ENCODE results near the gene ASIC3. TPM values are rescaled to one million over a fixed set of nuclear protein-coding genes. Genes with fewer than 3 reads are reported as not detected.

ASIC3 gene
- total RNA-seq (2014; rRNA removed; shearing (Covaris generic)), result not detected in 2 replicates

DNA sequence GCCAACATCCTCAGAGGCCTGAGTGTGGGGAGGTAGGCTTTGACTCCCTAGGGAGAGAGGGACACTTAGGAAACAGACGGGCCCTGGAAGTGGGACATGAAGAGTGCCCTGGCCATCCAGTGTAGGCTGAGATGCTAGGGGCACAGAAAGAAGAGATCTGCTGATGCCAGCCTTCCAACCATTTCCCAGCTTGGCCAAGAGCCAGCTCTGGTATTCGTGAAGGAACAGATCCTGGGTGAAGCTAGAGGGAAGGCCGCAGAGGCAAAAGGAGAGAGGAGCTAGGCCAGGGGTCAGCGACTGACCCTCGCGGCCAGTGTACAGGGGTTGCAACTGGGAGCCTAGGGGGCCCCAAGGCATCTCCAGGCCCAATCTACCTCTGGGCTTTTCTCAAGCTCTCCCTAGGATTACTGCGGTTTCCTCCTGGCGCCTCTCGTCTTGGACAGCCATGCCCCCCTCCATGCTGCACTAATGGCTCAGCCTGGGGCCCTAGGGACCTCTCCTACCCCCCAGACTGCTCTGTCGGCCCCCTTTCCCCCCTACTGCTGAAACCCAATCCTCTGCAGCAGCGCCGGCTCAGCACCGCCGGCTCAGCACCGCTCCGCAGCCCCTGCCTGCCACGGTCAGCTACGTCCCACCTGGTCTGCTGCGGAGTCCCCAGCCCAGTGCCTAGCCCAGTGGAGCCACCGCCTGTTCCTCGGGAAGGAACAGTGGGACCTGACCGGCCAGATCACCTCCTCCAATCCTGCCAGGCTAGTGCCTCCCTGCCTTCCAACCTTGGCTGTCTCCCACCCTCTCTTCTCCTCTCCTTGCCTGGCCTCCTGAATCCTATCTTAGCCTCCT is at the start of gene ASIC3:
TSS of gene ASIC3 (plus strand) at position 556 of the 840 bp plus-strand sequence. CDS start 355 bp downstream, outside the sequence.
- Histone ChIP-seq H3K36me3 (peaks cover 4% of the 10 kb centered on the region), H3K4me3 (no peak within 1 kb of the TSS), H3K27me3 (replicated peaks) (peaks cover 10% of the 10 kb centered on the region), H3K4me1 (replicated peaks) (peaks cover 8% of the 10 kb centered on the region), H3K9me3 (replicated peaks) (no peaks in the 10 kb centered on the region), H3K27ac (no peak within 1 kb of the TSS)
- DNase-seq (ENCODE audit: low read depth in 1 of 2, low spot score in 2 of 2), result no peak

DNA sequence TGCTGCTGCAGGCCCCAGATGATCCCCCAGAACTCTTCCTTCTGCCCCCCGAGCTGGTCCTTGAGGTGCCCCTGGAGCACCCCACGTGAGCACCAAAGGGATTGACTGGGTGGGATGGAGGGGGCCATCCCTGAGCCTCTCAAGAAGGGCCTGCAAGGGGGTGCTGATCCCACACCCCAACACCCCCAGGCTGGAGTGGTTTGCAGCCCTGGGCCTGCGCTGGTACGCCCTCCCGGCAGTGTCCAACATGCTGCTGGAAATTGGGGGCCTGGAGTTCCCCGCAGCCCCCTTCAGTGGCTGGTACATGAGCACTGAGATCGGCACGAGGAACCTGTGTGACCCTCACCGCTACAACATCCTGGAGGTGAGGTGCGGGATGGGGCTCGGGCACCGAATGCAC is 49.3 kb upstream of the ASIC3 start:
- no peak for DNase-seq (ENCODE audit: low read depth in 1 of 2, low spot score in 2 of 2)
- no peaks in the 10 kb centered on the region for H3K27me3 ChIP-seq (replicated peaks)
- H3K9me3 ChIP-seq (replicated peaks), result no peaks in the 10 kb centered on the region
- no peak overlapping the region for H3K27ac ChIP-seq
- peaks cover 7% of the 10 kb centered on the region for H3K4me1 ChIP-seq (replicated peaks)
- H3K36me3 ChIP-seq, result no peaks in the 10 kb centered on the region
- no peak overlapping the region for H3K4me3 ChIP-seq

GRCh38 chr7:150999497-151000230 is 48.7 kb upstream of the ASIC3 start:
- Histone ChIP-seq H3K9me3 (replicated peaks) (no peaks in the 10 kb centered on the region), H3K36me3 (no peaks in the 10 kb centered on the region), H3K27ac (no peak overlapping the region), H3K4me3 (no peak overlapping the region), H3K4me1 (replicated peaks) (peaks cover 8% of the 10 kb centered on the region), H3K27me3 (replicated peaks) (no peaks in the 10 kb centered on the region)
- no peak for DNase-seq (ENCODE audit: low read depth in 1 of 2, low spot score in 2 of 2)

DNA sequence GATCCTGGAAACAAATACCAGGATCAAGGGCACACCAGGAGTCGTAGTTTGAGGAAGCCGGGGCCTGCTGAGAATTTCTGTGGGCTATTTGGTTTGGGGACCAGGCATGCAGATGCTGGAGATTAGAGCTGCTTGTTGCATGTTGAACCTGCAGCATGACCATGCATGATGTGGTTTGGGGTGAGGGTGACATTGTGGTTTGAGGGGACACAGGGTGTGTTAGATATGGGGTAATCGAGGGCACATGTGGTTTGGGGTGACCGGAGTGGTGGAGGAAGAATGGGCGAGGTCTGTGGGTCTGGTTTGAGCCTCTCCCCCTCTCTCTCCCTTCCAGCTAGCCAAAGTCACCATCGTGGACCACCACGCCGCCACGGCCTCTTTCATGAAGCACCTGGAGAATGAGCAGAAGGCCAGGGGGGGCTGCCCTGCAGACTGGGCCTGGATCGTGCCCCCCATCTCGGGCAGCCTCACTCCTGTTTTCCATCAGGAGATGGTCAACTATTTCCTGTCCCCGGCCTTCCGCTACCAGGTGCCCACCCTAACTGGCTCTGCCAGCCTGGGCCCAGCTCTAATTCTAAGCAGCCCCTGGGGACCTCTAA is 47.3 kb upstream of the ASIC3 start:
- no peak overlapping the region for H3K27ac ChIP-seq
- H3K27me3 ChIP-seq (replicated peaks), result peaks cover 4% of the 10 kb centered on the region
- peaks cover 8% of the 10 kb centered on the region for H3K4me1 ChIP-seq (replicated peaks)
- no peak for DNase-seq (ENCODE audit: low read depth in 1 of 2, low spot score in 2 of 2)
- no peak overlapping the region for H3K4me3 ChIP-seq
- H3K9me3 ChIP-seq (replicated peaks), result no peaks in the 10 kb centered on the region
- H3K36me3 ChIP-seq, result no peaks in the 10 kb centered on the region

DNA sequence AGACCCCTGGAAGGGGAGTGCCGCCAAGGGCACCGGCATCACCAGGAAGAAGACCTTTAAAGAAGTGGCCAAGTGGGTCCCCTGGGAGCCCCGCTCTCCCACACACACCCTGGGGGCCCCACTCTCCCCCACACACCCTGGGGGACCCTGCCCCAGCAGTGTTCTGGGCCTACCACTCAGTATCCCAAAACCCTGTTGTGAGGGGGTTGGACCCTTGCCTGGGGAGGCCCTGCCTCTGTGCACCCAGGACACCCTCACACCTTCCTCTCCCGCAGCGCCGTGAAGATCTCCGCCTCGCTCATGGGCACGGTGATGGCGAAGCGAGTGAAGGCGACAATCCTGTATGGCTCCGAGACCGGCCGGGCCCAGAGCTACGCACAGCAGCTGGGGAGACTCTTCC is 46.8 kb upstream of the ASIC3 start:
- Histone ChIP-seq H3K27ac (no peak overlapping the region), H3K4me1 (replicated peaks) (peaks cover 8% of the 10 kb centered on the region), H3K9me3 (replicated peaks) (no peaks in the 10 kb centered on the region), H3K27me3 (replicated peaks) (peaks cover 4% of the 10 kb centered on the region), H3K36me3 (no peaks in the 10 kb centered on the region), H3K4me3 (no peak overlapping the region)
- DNase-seq (ENCODE audit: low read depth in 1 of 2, low spot score in 2 of 2), result no peak

- no peak overlapping the region for H3K4me3 ChIP-seq
- H3K9me3 ChIP-seq (replicated peaks), result peaks cover 1% of the 10 kb centered on the region; the same call in 1 of the 2 replicates
- H3K27me3 ChIP-seq (replicated peaks), result peaks cover 8% of the 10 kb centered on the region
- H3K36me3 ChIP-seq, result no peaks in the 10 kb centered on the region
- H3K27ac ChIP-seq, result no peak overlapping the region
- DNase-seq (ENCODE audit: low read depth in 1 of 2, low spot score in 2 of 2), result peak in 1 of 2 experiments; percentile 36
- H3K4me1 ChIP-seq (replicated peaks), result peaks cover 8% of the 10 kb centered on the region
Measured at GRCh38 chr7:151003572-151003971, 44.8 kb upstream of the ASIC3 start.

DNA sequence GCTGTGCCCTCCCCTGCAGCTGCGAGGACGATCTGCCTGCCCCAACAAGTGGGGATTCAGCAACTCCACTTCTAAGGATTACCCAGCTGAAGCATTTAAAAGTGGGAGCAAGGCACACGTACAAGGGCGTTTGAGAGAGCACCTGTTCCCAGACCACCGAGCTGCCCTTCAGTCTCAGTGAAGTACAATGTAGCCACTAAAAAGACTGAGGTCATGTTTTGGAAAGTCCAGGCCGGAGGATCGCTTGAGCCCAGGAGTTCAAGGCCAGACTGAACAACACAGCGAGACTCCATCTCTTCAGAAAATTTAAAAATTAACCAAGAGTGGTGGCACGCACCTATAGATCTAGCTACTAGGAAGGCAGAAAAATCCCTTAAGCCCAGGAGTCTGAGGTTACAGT is 42.8 kb upstream of the ASIC3 start:
- Histone ChIP-seq H3K9me3 (replicated peaks) (peaks cover 5% of the 10 kb centered on the region; the same call in 1 of the 2 replicates), H3K36me3 (no peaks in the 10 kb centered on the region), H3K27ac (no peak overlapping the region), H3K4me1 (replicated peaks) (peaks cover 8% of the 10 kb centered on the region), H3K4me3 (no peak overlapping the region), H3K27me3 (replicated peaks) (peaks cover 8% of the 10 kb centered on the region)
- DNase-seq (ENCODE audit: low read depth in 1 of 2, low spot score in 2 of 2), result no peak

DNA sequence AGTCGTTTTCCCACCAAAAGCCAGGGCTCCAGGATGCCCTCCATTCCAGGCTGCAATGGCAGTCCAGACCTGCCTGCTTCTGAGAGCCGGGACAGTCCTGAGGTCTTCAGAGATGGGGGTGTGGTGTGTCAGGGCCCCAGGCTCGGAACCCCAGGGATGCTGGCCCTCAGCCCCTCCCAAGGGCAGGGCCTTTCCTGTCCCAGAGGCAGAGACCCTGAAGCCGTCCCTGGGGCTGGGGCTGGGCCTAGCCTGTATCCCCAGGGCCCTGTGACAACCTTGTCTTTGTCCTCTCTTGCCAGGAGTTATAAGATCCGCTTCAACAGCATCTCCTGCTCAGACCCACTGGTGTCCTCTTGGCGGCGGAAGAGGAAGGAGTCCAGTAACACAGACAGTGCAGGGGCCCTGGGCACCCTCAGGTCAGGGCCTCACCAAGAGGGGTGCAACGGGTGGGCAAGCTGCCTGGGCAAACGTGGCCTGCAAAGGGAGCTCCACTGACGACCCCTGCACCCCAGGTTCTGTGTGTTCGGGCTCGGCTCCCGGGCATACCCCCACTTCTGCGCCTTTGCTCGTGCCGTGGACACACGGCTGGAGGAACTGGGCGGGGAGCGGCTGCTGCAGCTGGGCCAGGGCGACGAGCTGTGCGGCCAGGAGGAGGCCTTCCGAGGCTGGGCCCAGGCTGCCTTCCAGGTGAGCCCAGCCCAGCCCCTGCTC is 41.6 kb upstream of the ASIC3 start:
- Histone ChIP-seq H3K27ac (no peak overlapping the region), H3K4me3 (no peak overlapping the region), H3K4me1 (replicated peaks) (peaks cover 9% of the 10 kb centered on the region), H3K36me3 (no peaks in the 10 kb centered on the region), H3K27me3 (replicated peaks) (peaks cover 11% of the 10 kb centered on the region), H3K9me3 (replicated peaks) (peaks cover 5% of the 10 kb centered on the region; the same call in 1 of the 2 replicates)
- no peak for DNase-seq (ENCODE audit: low read depth in 1 of 2, low spot score in 2 of 2)

GRCh38 chr7:151007469-151007898 is 40.8 kb upstream of the ASIC3 start:
- no peak overlapping the region for H3K4me3 ChIP-seq
- peaks cover 15% of the 10 kb centered on the region for H3K27me3 ChIP-seq (replicated peaks)
- DNase-seq (ENCODE audit: low read depth in 1 of 2, low spot score in 2 of 2), result no peak
- no peaks in the 10 kb centered on the region for H3K36me3 ChIP-seq
- peaks cover 16% of the 10 kb centered on the region for H3K4me1 ChIP-seq (replicated peaks)
- peaks cover 5% of the 10 kb centered on the region; the same call in 1 of the 2 replicates for H3K9me3 ChIP-seq (replicated peaks)
- no peak overlapping the region for H3K27ac ChIP-seq

- Histone ChIP-seq H3K27ac (no peak overlapping the region), H3K36me3 (no peaks in the 10 kb centered on the region), H3K4me1 (replicated peaks) (peaks cover 23% of the 10 kb centered on the region), H3K9me3 (replicated peaks) (peaks cover 5% of the 10 kb centered on the region; the same call in 1 of the 2 replicates), H3K4me3 (no peak overlapping the region), H3K27me3 (replicated peaks) (peaks cover 21% of the 10 kb centered on the region)
- no peak for DNase-seq (ENCODE audit: low read depth in 1 of 2, low spot score in 2 of 2)
Measured at GRCh38 chr7:151008143-151008510, 40.2 kb upstream of the ASIC3 start.

DNA sequence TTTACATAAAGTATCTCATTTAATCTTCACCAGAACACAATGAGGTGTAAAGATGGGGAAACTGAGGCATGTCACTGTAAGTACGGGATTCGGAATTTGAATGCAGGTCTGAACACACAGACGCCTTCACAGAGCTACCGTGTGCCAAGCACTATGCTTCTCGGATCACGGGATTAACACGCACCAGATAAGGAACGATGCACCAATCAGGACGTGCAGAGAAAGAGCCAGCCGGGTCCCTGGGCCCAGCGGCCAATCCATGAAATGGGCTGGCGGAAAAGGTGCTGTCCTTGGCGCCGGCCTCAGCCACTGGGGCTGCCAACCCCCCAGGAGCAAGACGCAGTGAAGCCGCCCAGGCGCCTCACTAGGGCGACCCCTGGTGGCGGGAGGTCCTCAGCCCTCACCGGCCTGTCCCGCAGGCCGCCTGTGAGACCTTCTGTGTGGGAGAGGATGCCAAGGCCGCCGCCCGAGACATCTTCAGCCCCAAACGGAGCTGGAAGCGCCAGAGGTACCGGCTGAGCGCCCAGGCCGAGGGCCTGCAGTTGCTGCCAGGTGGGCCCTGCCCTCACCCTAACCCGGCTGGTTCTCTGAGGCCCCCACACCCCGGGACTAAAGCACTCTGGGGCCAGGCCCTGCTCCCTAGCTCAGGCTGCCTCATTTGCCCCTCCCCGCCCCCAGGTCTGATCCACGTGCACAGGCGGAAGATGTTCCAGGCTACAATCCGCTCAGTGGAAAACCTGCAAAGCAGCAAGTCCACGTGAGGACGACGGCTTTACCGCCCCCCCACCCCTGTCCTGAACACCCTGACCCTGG is 39.6 kb upstream of the ASIC3 start:
- H3K4me1 ChIP-seq (replicated peaks), result peaks cover 22% of the 10 kb centered on the region
- H3K9me3 ChIP-seq (replicated peaks), result peaks cover 5% of the 10 kb centered on the region; the same call in 1 of the 2 replicates
- peaks cover 24% of the 10 kb centered on the region for H3K27me3 ChIP-seq (replicated peaks)
- no peak overlapping the region for H3K4me3 ChIP-seq
- DNase-seq (ENCODE audit: low read depth in 1 of 2, low spot score in 2 of 2), result peak; percentile 30 to 63
- H3K27ac ChIP-seq, result no peak overlapping the region
- H3K36me3 ChIP-seq, result no peaks in the 10 kb centered on the region

DNA sequence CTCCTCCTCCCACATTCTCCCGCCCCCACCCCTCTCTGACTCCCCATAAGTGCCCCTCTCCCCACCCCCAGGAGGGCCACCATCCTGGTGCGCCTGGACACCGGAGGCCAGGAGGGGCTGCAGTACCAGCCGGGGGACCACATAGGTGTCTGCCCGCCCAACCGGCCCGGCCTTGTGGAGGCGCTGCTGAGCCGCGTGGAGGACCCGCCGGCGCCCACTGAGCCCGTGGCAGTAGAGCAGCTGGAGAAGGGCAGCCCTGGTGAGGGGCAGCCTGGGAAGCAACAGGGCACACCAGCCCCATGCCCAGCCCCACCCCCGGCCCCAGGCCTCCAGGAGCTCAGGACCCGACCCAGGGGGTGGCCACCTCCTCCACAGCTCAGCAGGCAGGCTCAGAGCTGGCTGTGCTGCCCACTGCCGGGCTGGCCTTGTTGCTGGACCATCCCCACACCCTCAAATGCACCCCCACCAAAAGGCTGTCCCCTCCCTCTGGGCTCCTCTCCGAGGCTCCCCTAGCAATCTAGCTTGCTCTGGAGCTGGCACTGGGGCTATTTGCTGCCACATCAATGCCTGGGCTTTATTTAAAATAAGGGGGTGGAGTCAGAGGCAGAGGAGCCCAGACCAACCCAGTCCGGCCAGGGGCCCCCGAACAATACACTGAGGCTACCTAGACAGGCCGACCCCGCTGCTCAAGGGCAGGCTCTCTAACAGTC is 38.8 kb upstream of the ASIC3 start:
- H3K9me3 ChIP-seq (replicated peaks), result peaks cover 5% of the 10 kb centered on the region; the same call in 1 of the 2 replicates
- peaks cover 31% of the 10 kb centered on the region for H3K27me3 ChIP-seq (replicated peaks)
- H3K27ac ChIP-seq, result no peak overlapping the region
- H3K4me3 ChIP-seq, result no peak overlapping the region
- DNase-seq (ENCODE audit: low read depth in 1 of 2, low spot score in 2 of 2), result no peak
- H3K36me3 ChIP-seq, result no peaks in the 10 kb centered on the region
- peaks cover 24% of the 10 kb centered on the region for H3K4me1 ChIP-seq (replicated peaks)

Data from SJSA1 (cell line).